PC-9 (cell line): ENCODE data around the gene SLC37A2. TPM values are rescaled to one million over a fixed set of nuclear protein-coding genes. Genes with fewer than 3 reads are reported as not detected.
"Not testable (repeated sequence)": the region's sequence is repeated elsewhere in the genome, so short reads cannot be mapped to it uniquely, and the experiment has no call there.

Source experiments
- BruUV-seq: library from RNA; stranded (reverse); fragments of 400-500 nt; replicated peaks from 2 replicates; lab custom pipeline; 2021; lab: Mats Ljungman, UMichigan
- CTCF ChIA-PET: fragments of 300-600 bp; sonication (Branson Sonifier 250); formaldehyde crosslinking; loops from one replicate; lab custom pipeline; 2022; ENCODE audit warnings: antibody characterized with exemption; lab: Charles Lee
- POLR2A ChIA-PET: fragments of 300-600 bp; sonication (Branson Sonifier 250); formaldehyde crosslinking; loops from one replicate; lab custom pipeline; 2022; ENCODE audit warnings: antibody characterized with exemption; ENCODE audit not compliant: unreplicated experiment; lab: Charles Lee
- DNase-seq, 2 experiments: peaks; one replicate each; pipeline versions ENCODE4 v3.0.0 to v3.0.0-alpha.2; 2015 to 2022; ENCODE audit warnings: mixed read lengths in 1 of 2
- H2AFZ ChIP-seq: fragments of 200-600 bp; sonication (generic); 2 replicates; pipeline ENCODE4 v1.8.1; 2017; ENCODE audit warnings: antibody characterized with exemption
- H3F3A ChIP-seq: fragments of 200-600 bp; sonication (generic); 2 replicates; pipeline ENCODE4 v1.8.1; 2017; ENCODE audit warnings: antibody characterized with exemption, mild to moderate bottlenecking, low read depth; ENCODE audit not compliant: insufficient read depth
- H3K27ac ChIP-seq: fragments of 200-600 bp; sonication (generic); 2 replicates; pipeline ENCODE4 v1.6.1; 2016; ENCODE audit warnings: mixed run types
- H3K27me3 ChIP-seq: fragments of 200-600 bp; sonication (generic); 2 replicates; pipeline ENCODE4 v1.6.1; 2016; ENCODE audit warnings: low read depth, mixed run types; ENCODE audit not compliant: insufficient read depth
- H3K36me3 ChIP-seq: fragments of 200-600 bp; sonication (generic); 2 replicates; pipeline ENCODE4 v1.6.1; 2016; ENCODE audit warnings: low read depth, mixed run types
- H3K4me1 ChIP-seq: fragments of 200-600 bp; sonication (generic); replicated peaks from 2 replicates; pipeline ENCODE4 v1.6.1; 2016; ENCODE audit warnings: mixed run types; ENCODE audit not compliant: insufficient read depth
- H3K4me2 ChIP-seq: fragments of 200-600 bp; sonication (generic); 2 replicates; pipeline ENCODE4 v1.6.1; 2017; ENCODE audit warnings: mixed run types
- H3K4me3 ChIP-seq: fragments of 200-600 bp; sonication (generic); 2 replicates; pipeline ENCODE4 v1.6.1; 2016; ENCODE audit warnings: mixed run types
- H3K79me2 ChIP-seq: fragments of 200-600 bp; sonication (generic); 2 replicates; pipeline ENCODE4 v1.6.1; 2017; ENCODE audit warnings: low read depth, mixed run types
- H3K9me2 ChIP-seq: fragments of 200-600 bp; sonication (generic); 2 replicates; pipeline ENCODE4 v1.8.1; 2017; ENCODE audit warnings: mild to moderate bottlenecking; ENCODE audit not compliant: insufficient read depth
- H3K9me3 ChIP-seq: fragments of 200-600 bp; sonication (generic); 2 replicates; pipeline ENCODE4 v1.8.1; 2016; ENCODE audit warnings: low read depth; ENCODE audit not compliant: insufficient read depth
- H4K20me1 ChIP-seq: fragments of 200-600 bp; sonication (generic); 2 replicates; pipeline ENCODE4 v1.8.1; 2017; ENCODE audit not compliant: insufficient read depth
- CTCF ChIP-seq: fragments of 200-600 bp; sonication (generic); conservative IDR thresholded peaks from 2 replicates; pipeline ENCODE4 v1.6.1; 2017; ENCODE audit warnings: mixed run types, antibody characterized with exemption, mild to moderate bottlenecking, moderate library complexity
- EZH2 ChIP-seq: fragments of 200-600 bp; sonication (generic); IDR thresholded peaks from 2 replicates; pipeline ENCODE4 v1.8.0; 2017; ENCODE audit warnings: antibody characterized with exemption, low read depth
- intact Hi-C: fragments of 100-400 bp; cut with micrococcal nuclease; formaldehyde crosslinking; loops from one replicate; pipeline ENCODE4 v1.10.0; 2022; ENCODE audit not compliant: unreplicated experiment
- total RNA-seq: library from RNA; stranded (reverse); gene quantifications from 2 replicates; pipeline ENCODE4 v1.2.3, GENCODE V29; 2021

SLC37A2 gene
- total RNA-seq, 1 experiment from 2014 or later, result 24.0 TPM

- intact Hi-C loops, result no loop called here
- Histone ChIP-seq H3K9me2 (no peaks in the 10 kb centered on the region), H2AFZ (no peak overlapping the region), H3K4me2 (peak overlapping the region; percentile 58), H3K79me2 (no peaks in the 10 kb centered on the region), H3K4me1 (peaks cover 23% of the 10 kb centered on the region), H3F3A (peaks cover 9% of the 10 kb centered on the region), H4K20me1 (no peaks in the 10 kb centered on the region), H3K27me3 (no peaks in the 10 kb centered on the region), H3K27ac (peak overlapping the region; percentile 62), H3K9me3 (no peaks in the 10 kb centered on the region), H3K36me3 (no peaks in the 10 kb centered on the region), H3K4me3 (no peak overlapping the region)
- BruUV-seq, result no TSS peak
- CTCF ChIA-PET, result no interaction called here
- POLR2A ChIA-PET, result no interaction called here
- DNase-seq, result peak in 1 of 2 experiments; percentile 93
- TF ChIP-seq EZH2 (no peak), CTCF (no peak)
Observed at GRCh38 chr11:125055107-125055715, 7.9 kb upstream of the SLC37A2 start.

GRCh38 chr11:125056111-125056510 lies 7.0 kb upstream of the SLC37A2 start:
- H3K4me3 ChIP-seq, H3K79me2 ChIP-seq, H3K4me2 ChIP-seq, H3K9me3 ChIP-seq, H3F3A ChIP-seq, POLR2A ChIA-PET, intact Hi-C loops, CTCF ChIA-PET, H3K36me3 ChIP-seq, H4K20me1 ChIP-seq, H3K9me2 ChIP-seq, DNase-seq, H3K27me3 ChIP-seq, H2AFZ ChIP-seq, BruUV-seq: not testable (repeated sequence)
- Histone ChIP-seq H3K27ac (0 out of 2 replicates have a peak overlapping the region, but pooled peaks have one; percentile 62), H3K4me1 (peaks cover 23% of the 10 kb centered on the region)

- H3K36me3 ChIP-seq, result no peaks in the 10 kb centered on the region
- BruUV-seq, result no TSS peak
- POLR2A ChIA-PET, result no interaction called here
- peaks cover 23% of the 10 kb centered on the region for H3K4me1 ChIP-seq
- peaks cover 9% of the 10 kb centered on the region for H3F3A ChIP-seq
- no peaks in the 10 kb centered on the region for H3K79me2 ChIP-seq
- TF ChIP-seq CTCF, result no peak
- TF ChIP-seq EZH2, result no peak
- no peaks in the 10 kb centered on the region for H4K20me1 ChIP-seq
- H3K9me3 ChIP-seq, result no peaks in the 10 kb centered on the region
- CTCF ChIA-PET, result no interaction called here
- intact Hi-C loops, result no loop called here
- no peaks in the 10 kb centered on the region for H3K27me3 ChIP-seq
- H3K9me2 ChIP-seq, result no peaks in the 10 kb centered on the region
- no peak overlapping the region for H3K27ac ChIP-seq
- no peak for DNase-seq
- H3K4me2 ChIP-seq, result no peak overlapping the region
- H3K4me3 ChIP-seq, result no peak overlapping the region
- no peak overlapping the region for H2AFZ ChIP-seq
Observed at GRCh38 chr11:125056931-125057692, 6.0 kb upstream of the SLC37A2 start.
